ENCODE measurements around the gene TUBA1C.
"Not testable (repeated sequence)": the region's sequence is repeated elsewhere in the genome, so short reads cannot be mapped to it uniquely, and the experiment has no call there.

The TUBA1C gene

GRCh38 chr12:49264873-49265792 lies at the start of gene TUBA1C:
Gene TUBA1C (plus strand): TSS chr12:49265082. CDS start chr12:49265182, 100 bp downstream.
- peak; percentile 99 for DNase-seq (ENCODE audit: low spot score)

- no peak for DNase-seq (ENCODE audit: low spot score)
These were observed 45.4 kb upstream of the TUBA1C start for GRCh38 chr12:49219417-49220026.

GRCh38 chr12:49220972-49221371 lies 43.9 kb upstream of the TUBA1C start:
- no peak for DNase-seq (ENCODE audit: low spot score)

- no peak for DNase-seq (ENCODE audit: low spot score)
These were observed 41.8 kb upstream of the TUBA1C start for GRCh38 chr12:49223122-49223521.

- DNase-seq (ENCODE audit: low spot score) = no peak
These were observed 41.1 kb upstream of the TUBA1C start for GRCh38 chr12:49223590-49224369.

- no peak for DNase-seq (ENCODE audit: low spot score)
These were observed 39.2 kb upstream of the TUBA1C start for GRCh38 chr12:49225576-49226166.

- no peak for DNase-seq (ENCODE audit: low spot score)
These were observed 37.2 kb upstream of the TUBA1C start for GRCh38 chr12:49227713-49228112.

GRCh38 chr12:49228653-49229052 lies 36.2 kb upstream of the TUBA1C start:
- no peak for DNase-seq (ENCODE audit: low spot score)

GRCh38 chr12:49230176-49230804 lies 34.6 kb upstream of the TUBA1C start:
- DNase-seq (ENCODE audit: low spot score) = no peak

GRCh38 chr12:49230805-49231194 lies 34.1 kb upstream of the TUBA1C start:
- DNase-seq (ENCODE audit: low spot score) = no peak

GRCh38 chr12:49231878-49232655 lies 32.8 kb upstream of the TUBA1C start:
- no peak for DNase-seq (ENCODE audit: low spot score)

- DNase-seq (ENCODE audit: low spot score) = peak; percentile 37
These were observed 31.7 kb upstream of the TUBA1C start for GRCh38 chr12:49232940-49233841.

GRCh38 chr12:49233842-49234526 lies 30.9 kb upstream of the TUBA1C start:
- DNase-seq (ENCODE audit: low spot score) = no peak

- DNase-seq (ENCODE audit: low spot score) = no peak
These were observed 28.5 kb upstream of the TUBA1C start for GRCh38 chr12:49236423-49236822.

- DNase-seq (ENCODE audit: low spot score) = no peak
These were observed 21.3 kb upstream of the TUBA1C start for GRCh38 chr12:49243631-49244030.

GRCh38 chr12:49244176-49244575 lies 20.7 kb upstream of the TUBA1C start:
- peak; percentile 48 for DNase-seq (ENCODE audit: low spot score)

- no peak for DNase-seq (ENCODE audit: low spot score)
These were observed 13.5 kb upstream of the TUBA1C start for GRCh38 chr12:49251357-49251756.

GRCh38 chr12:49253033-49253623 lies 11.8 kb upstream of the TUBA1C start:
- no peak for DNase-seq (ENCODE audit: low spot score)

- DNase-seq (ENCODE audit: low spot score) = not testable (repeated sequence)
These were observed 9.4 kb upstream of the TUBA1C start for GRCh38 chr12:49255456-49255855.
